HL-60 (cell line): Measurements from ENCODE around the gene RUNX1.

ENCODE experiments used
- DNase-seq, 2 experiments: peaks; one replicate each; pipeline ENCODE4 v3.0.0-alpha.2; 2010 to 2020; ENCODE audit warnings: low read depth in 1 of 2, low spot score in 1 of 2
- H3K27ac ChIP-seq: fragments of 250-450 bp; sonication (Bioruptor Pico); replicated peaks from 2 replicates; pipeline ENCODE4 v1.5.1; 2020; ENCODE audit warnings: mild to moderate bottlenecking, moderate library complexity
- H3K27me3 ChIP-seq: fragments of 250-450 bp; sonication (Bioruptor Pico); 2 replicates; pipeline ENCODE4 v1.5.1; 2021; ENCODE audit warnings: mild to moderate bottlenecking, moderate library complexity; ENCODE audit not compliant: insufficient read depth, poor library complexity, severe bottlenecking
- H3K4me3 ChIP-seq: replicated peaks from 2 replicates; pipeline ENCODE4 v1.5.1; 2011; ENCODE audit warnings: mild to moderate bottlenecking, control low read depth, low read length; ENCODE audit not compliant: insufficient read depth
- GABPA ChIP-seq: IDR thresholded peaks from 2 replicates; pipeline ENCODE4 v1.6.1; 2012; ENCODE audit warnings: low read depth
- POLR2AphosphoS5 ChIP-seq: IDR thresholded peaks from 2 replicates; pipeline ENCODE4 v1.6.1; 2012; ENCODE audit warnings: low read depth
- SPI1 ChIP-seq: IDR thresholded peaks from 2 replicates; pipeline ENCODE4 v1.6.1; 2012; ENCODE audit warnings: low read depth, mild to moderate bottlenecking, borderline replicate concordance
- TF ChIP-seq, protein P1 (sequence below): IDR thresholded peaks from one replicate; pipeline ENCODE4 v1.5.1; 2011; ENCODE audit warnings: low read length, control low read depth, inconsistent platforms; ENCODE audit not compliant: insufficient read depth
- TF ChIP-seq, protein P2 (sequence below): IDR thresholded peaks from 2 replicates; pipeline ENCODE4 v1.6.1; 2012; ENCODE audit warnings: low read depth; ENCODE audit not compliant: insufficient replicate concordance

Gene RUNX1

DNA sequence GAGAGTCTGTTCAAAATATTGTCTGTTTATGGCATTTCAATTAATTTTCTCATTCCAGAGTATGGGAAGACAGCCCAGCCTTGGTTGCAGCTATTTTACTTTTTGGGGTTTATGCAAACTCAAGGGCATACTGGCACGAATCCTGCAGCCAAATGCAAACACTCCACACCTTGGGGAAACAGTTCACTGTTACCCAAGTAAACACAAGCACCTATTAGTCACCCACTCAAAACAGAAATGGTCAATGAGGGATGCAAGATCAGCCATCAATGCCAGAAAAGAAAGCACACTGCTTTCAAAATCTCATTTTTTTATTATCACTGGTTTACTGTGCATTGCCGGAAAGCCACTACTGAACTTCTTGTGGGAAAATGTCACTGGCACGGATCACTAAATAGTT is 170.6 kb downstream of the RUNX1 start:
- Histone ChIP-seq H3K27me3 (no peaks in the 10 kb centered on the region), H3K4me3 (no peak overlapping the region), H3K27ac (no peak overlapping the region)
- TF ChIP-seq POLR2AphosphoS5 (no peak), SPI1 (no peak), GABPA (no peak)
- TF ChIP-seq, protein P1, sequence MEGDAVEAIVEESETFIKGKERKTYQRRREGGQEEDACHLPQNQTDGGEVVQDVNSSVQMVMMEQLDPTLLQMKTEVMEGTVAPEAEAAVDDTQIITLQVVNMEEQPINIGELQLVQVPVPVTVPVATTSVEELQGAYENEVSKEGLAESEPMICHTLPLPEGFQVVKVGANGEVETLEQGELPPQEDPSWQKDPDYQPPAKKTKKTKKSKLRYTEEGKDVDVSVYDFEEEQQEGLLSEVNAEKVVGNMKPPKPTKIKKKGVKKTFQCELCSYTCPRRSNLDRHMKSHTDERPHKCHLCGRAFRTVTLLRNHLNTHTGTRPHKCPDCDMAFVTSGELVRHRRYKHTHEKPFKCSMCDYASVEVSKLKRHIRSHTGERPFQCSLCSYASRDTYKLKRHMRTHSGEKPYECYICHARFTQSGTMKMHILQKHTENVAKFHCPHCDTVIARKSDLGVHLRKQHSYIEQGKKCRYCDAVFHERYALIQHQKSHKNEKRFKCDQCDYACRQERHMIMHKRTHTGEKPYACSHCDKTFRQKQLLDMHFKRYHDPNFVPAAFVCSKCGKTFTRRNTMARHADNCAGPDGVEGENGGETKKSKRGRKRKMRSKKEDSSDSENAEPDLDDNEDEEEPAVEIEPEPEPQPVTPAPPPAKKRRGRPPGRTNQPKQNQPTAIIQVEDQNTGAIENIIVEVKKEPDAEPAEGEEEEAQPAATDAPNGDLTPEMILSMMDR, result no peak
- TF ChIP-seq, protein P2, sequence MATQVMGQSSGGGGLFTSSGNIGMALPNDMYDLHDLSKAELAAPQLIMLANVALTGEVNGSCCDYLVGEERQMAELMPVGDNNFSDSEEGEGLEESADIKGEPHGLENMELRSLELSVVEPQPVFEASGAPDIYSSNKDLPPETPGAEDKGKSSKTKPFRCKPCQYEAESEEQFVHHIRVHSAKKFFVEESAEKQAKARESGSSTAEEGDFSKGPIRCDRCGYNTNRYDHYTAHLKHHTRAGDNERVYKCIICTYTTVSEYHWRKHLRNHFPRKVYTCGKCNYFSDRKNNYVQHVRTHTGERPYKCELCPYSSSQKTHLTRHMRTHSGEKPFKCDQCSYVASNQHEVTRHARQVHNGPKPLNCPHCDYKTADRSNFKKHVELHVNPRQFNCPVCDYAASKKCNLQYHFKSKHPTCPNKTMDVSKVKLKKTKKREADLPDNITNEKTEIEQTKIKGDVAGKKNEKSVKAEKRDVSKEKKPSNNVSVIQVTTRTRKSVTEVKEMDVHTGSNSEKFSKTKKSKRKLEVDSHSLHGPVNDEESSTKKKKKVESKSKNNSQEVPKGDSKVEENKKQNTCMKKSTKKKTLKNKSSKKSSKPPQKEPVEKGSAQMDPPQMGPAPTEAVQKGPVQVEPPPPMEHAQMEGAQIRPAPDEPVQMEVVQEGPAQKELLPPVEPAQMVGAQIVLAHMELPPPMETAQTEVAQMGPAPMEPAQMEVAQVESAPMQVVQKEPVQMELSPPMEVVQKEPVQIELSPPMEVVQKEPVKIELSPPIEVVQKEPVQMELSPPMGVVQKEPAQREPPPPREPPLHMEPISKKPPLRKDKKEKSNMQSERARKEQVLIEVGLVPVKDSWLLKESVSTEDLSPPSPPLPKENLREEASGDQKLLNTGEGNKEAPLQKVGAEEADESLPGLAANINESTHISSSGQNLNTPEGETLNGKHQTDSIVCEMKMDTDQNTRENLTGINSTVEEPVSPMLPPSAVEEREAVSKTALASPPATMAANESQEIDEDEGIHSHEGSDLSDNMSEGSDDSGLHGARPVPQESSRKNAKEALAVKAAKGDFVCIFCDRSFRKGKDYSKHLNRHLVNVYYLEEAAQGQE, result no peak
- no peak for DNase-seq

DNA sequence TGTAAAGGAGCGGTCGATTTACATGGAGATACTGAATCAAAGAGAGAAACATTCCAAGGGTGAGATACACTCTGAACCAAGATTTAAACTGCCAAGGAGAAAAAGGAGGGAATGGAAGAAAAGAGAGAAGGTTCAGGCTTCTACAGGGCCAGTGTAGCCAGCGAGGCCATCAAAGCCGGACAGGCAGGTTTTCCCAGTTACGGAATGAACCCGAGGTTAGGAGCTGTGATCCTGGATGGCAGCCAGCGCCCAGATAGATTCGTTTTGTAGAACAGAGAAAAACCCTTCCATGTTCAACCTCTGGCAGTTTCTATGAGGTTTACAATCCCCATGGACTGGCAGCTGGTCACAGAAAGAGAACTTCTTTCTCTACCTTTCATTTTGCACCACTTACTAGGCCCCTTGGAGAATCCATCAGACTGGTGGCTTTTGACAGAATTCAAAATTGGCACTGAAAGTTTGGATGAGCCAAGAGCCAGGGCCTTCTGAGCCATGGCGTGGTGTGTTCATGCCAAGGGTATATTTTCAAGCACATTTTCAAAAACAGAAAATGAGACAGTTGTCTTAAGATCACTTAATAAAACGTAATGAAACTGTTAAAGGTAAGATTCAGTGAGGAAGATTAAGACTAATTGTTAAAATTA is 171.5 kb downstream of the RUNX1 start:
- DNase-seq, result no peak
- H3K27ac ChIP-seq, result no peak overlapping the region
- no peaks in the 10 kb centered on the region for H3K27me3 ChIP-seq
- H3K4me3 ChIP-seq, result no peak overlapping the region
- TF ChIP-seq, protein P2, result no peak
- TF ChIP-seq, protein P1, result no peak
- TF ChIP-seq SPI1 (no peak), POLR2AphosphoS5 (no peak), GABPA (no peak)

DNA sequence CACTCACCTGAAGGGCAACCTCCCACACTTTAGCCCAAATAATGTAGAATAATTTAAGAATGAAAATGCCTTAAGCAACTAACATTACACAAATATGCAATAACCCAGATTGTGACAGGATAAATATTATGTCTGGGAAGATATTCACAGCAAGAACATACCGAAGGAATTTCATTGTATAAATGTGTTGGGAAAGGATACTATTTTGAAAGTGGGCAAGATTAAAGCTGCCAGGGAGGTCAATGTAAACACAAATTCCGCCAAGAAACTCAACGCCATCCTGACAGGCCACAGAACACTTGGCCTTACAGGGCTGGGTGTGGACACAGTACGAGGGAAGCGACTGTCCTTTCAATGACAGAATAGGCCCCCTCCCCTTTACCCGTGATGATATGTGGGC is 173.3 kb downstream of the RUNX1 start:
- no peak for DNase-seq
- Histone ChIP-seq H3K27me3 (no peaks in the 10 kb centered on the region), H3K27ac (no peak overlapping the region), H3K4me3 (no peak overlapping the region)
- peak; percentile 29; the same call in 1 of the 2 replicates for TF ChIP-seq POLR2AphosphoS5
- TF ChIP-seq, protein P1, result no peak
